ENCODE data around the gene CIDEC.

DNA sequence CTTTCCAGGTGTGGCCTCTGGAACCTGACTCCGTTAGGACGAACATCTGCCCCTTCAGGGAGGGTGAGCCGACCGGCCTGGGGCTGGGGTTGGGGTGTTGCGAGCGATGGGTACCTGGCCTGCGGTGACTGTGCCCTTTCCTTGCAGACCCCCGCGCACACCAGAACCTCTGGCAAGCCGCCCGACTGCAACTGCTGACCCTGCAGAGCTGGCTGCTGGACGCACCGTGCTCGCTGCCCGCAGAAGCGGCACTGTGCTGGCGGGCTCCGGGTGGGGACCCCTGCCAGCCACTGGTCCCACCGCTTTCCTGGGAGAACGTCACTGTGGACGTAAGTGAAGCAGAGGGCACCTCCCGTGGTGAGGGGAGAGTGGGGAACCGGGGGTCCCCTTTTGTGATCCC lies 48.1 kb upstream of the CIDEC start:
- TF ChIP-seq CTCF (CRISPR knock-in tag; IDR thresholded peaks at IDR 0.05) (no peak), TBX2 (CRISPR knock-in tag; IDR thresholded peaks at IDR 0.05; ENCODE audit: borderline replicate concordance) (no peak), SRSF9 (IDR thresholded peaks at IDR 0.05; ENCODE audit: borderline replicate concordance, insufficient read depth, low read depth, low read length, poor library complexity, severe bottlenecking) (no peak), ZNF639 (CRISPR knock-in tag; conservative IDR thresholded peaks at IDR 0.05) (no peak), EP300 (IDR thresholded peaks at IDR 0.05; ENCODE audit: low read depth in 2 of 2, low read length in 2 of 2) (no peak), EP300 (CRISPR knock-in tag; IDR thresholded peaks at IDR 0.05; ENCODE audit: borderline replicate concordance) (no peak)

Measured in HepG2 (cell line).